Ovary (tissue), 9 donors: ENCODE data around the gene CYP4F11. TPM values are rescaled to one million over a fixed set of nuclear protein-coding genes. Genes with fewer than 3 reads are reported as not detected.
"Not testable (repeated sequence)": the region's sequence is repeated elsewhere in the genome, so short reads cannot be mapped to it uniquely, and the experiment has no call there.

ENCODE experiments used
- DNase-seq, 5 donors: peaks; one replicate each; pipeline ENCODE4 v3.0.0-alpha.2; 2019 to 2020
- H3K27ac ChIP-seq, 2 donors: fragments of 200-600 bp; one replicate each; pipeline versions ENCODE4 v1.5.1 to v1.8.0; 2019 to 2022
- H3K27me3 ChIP-seq: fragments of 200-600 bp; one replicate; pipeline ENCODE4 v1.8.0; 2022
- H3K36me3 ChIP-seq: fragments of 200-600 bp; sonication (generic); one replicate; pipeline ENCODE4 v1.5.1; 2019
- H3K4me1 ChIP-seq: one replicate; pipeline ENCODE4 v1.8.1; 2013; ENCODE audit warnings: mild to moderate bottlenecking, moderate library complexity; ENCODE audit not compliant: insufficient read depth
- H3K4me3 ChIP-seq: fragments of 200-600 bp; sonication (generic); one replicate; pipeline ENCODE4 v1.5.1; 2017
- H3K9me3 ChIP-seq, 2 donors: fragments of 200-600 bp in 1 of 2; sonication (generic) in 1 of 2; one replicate each; pipeline versions ENCODE4 v1.5.1 to v1.8.1; 2013 to 2019; ENCODE audit warnings: mild to moderate bottlenecking in 1 of 2, moderate library complexity in 1 of 2
- CTCF ChIP-seq, 3 donors: fragments of 450-650 bp in 2 of 3; fragments of 200-600 bp in 1 of 3; IDR thresholded peaks; one replicate each; pipeline versions ENCODE4 v1.5.1 to v1.8.0; 2016 to 2022; ENCODE audit warnings: antibody characterized with exemption in 3 of 3, mild to moderate bottlenecking in 1 of 3
- EP300 ChIP-seq: sonication (generic); formaldehyde crosslinking; IDR thresholded peaks from one replicate; pipeline ENCODE4 v1.6.1; 2017; ENCODE audit warnings: antibody characterized with exemption
- POLR2A ChIP-seq: fragments of 450-650 bp; IDR thresholded peaks from one replicate; pipeline ENCODE4 v1.6.1; 2017; ENCODE audit warnings: antibody characterized with exemption, mild to moderate bottlenecking, moderate library complexity
- WGBS, 3 donors: extraction: QIAGEN DNeasy Blood & Tissue Kit in 1 of 3; methylation state at CpG; one replicate each; pipeline versions ENCODE4 v1.1.5 to v1.1.7; 2013 to 2017; 5-methylcytosine and 5-hydroxymethylcytosine counted together
- intact Hi-C, 4 donors: fragments of 100-400 bp; cut with DNase I; formaldehyde crosslinking; loops; one replicate each; pipeline versions ENCODE4 v1.11.0 to v1.15.1; 2022 to 2023
- polyA plus RNA-seq, 2 donors: library from polyadenylated mRNA; stranded (reverse); fragments of 200-250 nt in 1 of 2; fragments of 350-450 nt in 1 of 2; fragmentation: Illumina TruSeq in 1 of 2; extraction: RNeasy Lipid Tissue Mini Kit (QIAGEN cat#74804) in 1 of 2; gene quantifications; one replicate each; pipeline ENCODE4 v1.2.3, GENCODE V29; 2013 to 2014
- total RNA-seq, 7 donors: library from RNA; depleted of rRNA in 2 of 7; stranded (reverse); fragments of >200 nt in 2 of 7; fragmentation: NEBNext Ultra II Directional in 3 of 7; extraction: Animal tissue kit (Norgen Biotek cat#: 25700) in 3 of 7; gene quantifications; one replicate each; pipeline versions ENCODE4 v1.1.0 to v1.2.4, GENCODE V29; 2016 to 2023
- donor health status: DM: no; HTN: no; CAD: no; lungs with moderate emphysema.
- donor health status: DM: no; HTN: no; CAD: no.
- donor health status: Bipolar disorder and iron deficiency.
- donor health status: DM: yes; HTN: yes; CAD: no.
- donor health status: DM: no; HTN: no; CAD: no.
- donor health status: DM: yes; HTN: yes; CAD: no.

CYP4F11 gene
- total and polyA plus RNA-seq, 9 donors, result 0.13 to 1.3 (median 0.26) TPM; not detected in 1

DNA sequence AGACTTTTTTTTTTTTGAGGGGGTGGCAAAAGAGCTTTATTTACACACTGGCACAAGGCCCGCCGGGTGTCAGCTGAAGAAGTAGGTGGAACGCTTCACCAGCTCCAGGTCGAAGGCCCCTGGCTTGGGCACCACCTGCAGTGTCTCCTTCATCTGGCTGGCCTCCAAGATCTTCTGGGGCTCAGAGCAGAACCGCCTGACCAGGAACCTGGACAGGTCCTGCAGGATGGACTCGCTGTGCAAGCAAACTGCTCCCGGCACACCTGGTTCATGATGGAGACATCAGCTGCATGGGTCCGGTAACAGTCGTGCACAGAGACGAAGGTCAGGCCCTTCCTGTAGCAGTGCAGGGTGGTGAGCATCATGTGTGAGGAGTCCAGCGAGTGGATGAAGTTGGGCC, 32.1 kb downstream of the CYP4F11 start:
- Histone ChIP-seq H3K27ac (no peak overlapping the region), H3K9me3 (no peaks in the 10 kb centered on the region), H3K4me1 (no peaks in the 10 kb centered on the region), H3K4me3 (no peak overlapping the region), H3K36me3 (no peaks in the 10 kb centered on the region), H3K27me3 (no peaks in the 10 kb centered on the region)
- 82 to 87% (median 84%) methylated on average over 11 of the region's 11 CpGs for WGBS, 3 donors
- intact Hi-C loops, result no loop called here
- TF ChIP-seq CTCF (IDR thresholded peaks at IDR 0.05) (no peak), EP300 (no peak), POLR2A (no peak)
- no peak for DNase-seq

DNA sequence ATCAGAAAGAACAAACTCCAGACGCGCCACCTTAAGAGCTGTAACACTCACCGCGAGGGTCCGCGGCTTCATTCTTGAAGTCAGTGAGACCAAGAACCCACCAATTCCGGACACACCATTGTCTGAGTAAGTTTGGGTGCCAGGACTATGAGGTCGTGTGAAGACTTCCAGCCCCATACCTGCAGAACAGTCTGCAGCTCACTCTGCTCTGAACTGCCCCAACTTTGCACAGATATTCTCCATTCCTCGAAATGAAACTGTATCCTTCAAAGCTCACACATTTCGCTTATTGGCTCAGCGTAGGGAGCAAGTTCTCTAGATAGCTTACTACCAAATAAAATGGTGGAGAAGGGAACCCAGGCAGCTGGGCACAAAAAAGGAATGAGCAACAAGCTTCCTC, 33.8 kb downstream of the CYP4F11 start:
- H3K9me3 ChIP-seq, result no peaks in the 10 kb centered on the region
- TF ChIP-seq POLR2A (no peak), CTCF (IDR thresholded peaks at IDR 0.05) (no peak), EP300 (no peak)
- H3K36me3 ChIP-seq, result no peaks in the 10 kb centered on the region
- intact Hi-C loops, result no loop called here
- no peak overlapping the region for H3K27ac ChIP-seq
- H3K4me1 ChIP-seq, result no peaks in the 10 kb centered on the region
- WGBS, 3 donors, result 68 to 76% (median 74%) methylated on average over 11 of the region's 11 CpGs
- no peaks in the 10 kb centered on the region for H3K27me3 ChIP-seq
- DNase-seq, result no peak
- no peak overlapping the region for H3K4me3 ChIP-seq

GRCh38 chr19:15900032-15900431, 34.3 kb downstream of the CYP4F11 start:
- H3K4me1 ChIP-seq, H3K27ac ChIP-seq, H3K27me3 ChIP-seq, H3K9me3 ChIP-seq, H3K36me3 ChIP-seq, DNase-seq, H3K4me3 ChIP-seq, intact Hi-C loops: not testable (repeated sequence)
- 8 to 12% (median 11%) methylated on average over 14 to 15 of the region's 15 CpGs for WGBS, 3 donors

- DNase-seq, H3K27ac ChIP-seq, H3K27me3 ChIP-seq, H3K36me3 ChIP-seq, H3K4me3 ChIP-seq, H3K9me3 ChIP-seq, H3K4me1 ChIP-seq, intact Hi-C loops: not testable (repeated sequence)
- WGBS, 3 donors, result 9 to 10% (median 10%) methylated on average over 22 to 30 of the region's 30 CpGs
Measured at GRCh38 chr19:15899561-15899960, 34.8 kb downstream of the CYP4F11 start.

DNA sequence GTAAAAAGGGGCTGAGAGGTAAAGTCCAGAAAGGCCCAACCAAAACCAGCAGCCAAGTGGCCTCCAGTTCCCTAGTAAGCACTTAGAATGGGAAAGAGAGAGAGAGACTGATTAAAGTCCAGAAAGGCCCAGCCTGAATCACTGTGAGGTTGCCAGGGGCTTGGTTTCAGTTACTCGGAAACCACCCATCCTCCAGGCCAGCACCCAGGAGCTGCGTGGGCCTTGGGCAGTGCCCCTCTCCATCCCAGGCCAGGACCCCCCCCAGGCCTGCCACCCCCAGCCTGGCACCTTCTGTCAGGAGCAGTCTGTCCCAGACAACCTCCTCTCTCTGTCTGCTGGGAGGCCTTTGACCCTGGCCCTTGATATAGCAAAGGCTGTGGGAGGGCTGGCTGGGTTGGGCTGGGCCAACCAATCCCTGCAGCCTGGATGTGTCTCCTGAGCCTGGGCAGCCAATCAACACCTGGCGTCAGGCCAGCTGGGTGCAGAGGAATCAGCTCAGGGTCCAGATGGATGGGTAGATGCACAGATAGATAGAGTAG, 36.5 kb downstream of the CYP4F11 start, which contains the start of gene CYP4F2:
Gene CYP4F2 (minus strand): TSS at position 337 of the 539 bp plus-strand sequence. CDS start 463 bp downstream, outside the sequence.
- H3K4me3 ChIP-seq, result no peak within 1 kb of the TSS
- DNase-seq, result no peak
- H3K27ac ChIP-seq, result no peak within 1 kb of the TSS
- H3K36me3 ChIP-seq, result no peaks in the 10 kb centered on the region
- 76 to 80% (median 78%) methylated on average over 3 of the region's 3 CpGs for WGBS, 3 donors
- no peak for TF ChIP-seq CTCF (IDR thresholded peaks at IDR 0.05)
- TF ChIP-seq EP300, result no peak
- no peak for TF ChIP-seq POLR2A
- H3K27me3 ChIP-seq, result no peaks in the 10 kb centered on the region
- H3K4me1 ChIP-seq, result no peaks in the 10 kb centered on the region
- intact Hi-C loops, result no loop called here
- H3K9me3 ChIP-seq, result no peaks in the 10 kb centered on the region
